Left ventricle myocardium inferior (tissue), 1 donor: ENCODE results near the gene TSPAN15. TPM values are rescaled to one million over a fixed set of nuclear protein-coding genes. Genes with fewer than 3 reads are reported as not detected.

Source experiments
- total RNA-seq: library from RNA; stranded (reverse); fragmentation: NEBNext Ultra II Directional; extraction: Animal tissue kit (Norgen Biotek cat#: 25700); gene quantifications from one replicate; pipeline ENCODE4 v1.2.1, GENCODE V29; 2021
- donor health status: DM: no; HTN: yes; CAD: no; lungs with severe emphysema.

Gene TSPAN15
- total RNA-seq, 1 donor from 2014 or later, result 6.8 TPM

Other genes with a start within 250 kb of the TSPAN15 start
- gene HKDC1, start 231.1 kb upstream of the TSPAN15 start, total RNA-seq, result not detected
- 219 TPM for gene HK1, start 173.0 kb upstream of the TSPAN15 start, total RNA-seq
- gene TACR2, start 34.5 kb upstream of the TSPAN15 start, total RNA-seq, result not detected
- gene NEUROG3, start 122.0 kb downstream of the TSPAN15 start, total RNA-seq, result not detected
- 5.3 TPM for gene FAM241B, start 178.8 kb downstream of the TSPAN15 start, total RNA-seq